ENCODE results near the gene MCM7. TPM values are rescaled to one million over a fixed set of nuclear protein-coding genes. Genes with fewer than 3 reads are reported as not detected.

MCM7 gene
- total RNA-seq, 1 donor from 2014 or later, result 101 TPM

GRCh38 chr7:100093498-100093897, 7.7 kb downstream of the MCM7 start:
- no peak overlapping the region for H3K4me3 ChIP-seq (ENCODE audit: low read depth, low read length)
- peaks cover 15% of the 10 kb centered on the region for H3K36me3 ChIP-seq (ENCODE audit: control insufficient read depth, insufficient read depth, low read length)
- no peaks in the 10 kb centered on the region for H3K27me3 ChIP-seq (ENCODE audit: control insufficient read depth, insufficient read depth, low read length)
- TF ChIP-seq, protein P1, sequence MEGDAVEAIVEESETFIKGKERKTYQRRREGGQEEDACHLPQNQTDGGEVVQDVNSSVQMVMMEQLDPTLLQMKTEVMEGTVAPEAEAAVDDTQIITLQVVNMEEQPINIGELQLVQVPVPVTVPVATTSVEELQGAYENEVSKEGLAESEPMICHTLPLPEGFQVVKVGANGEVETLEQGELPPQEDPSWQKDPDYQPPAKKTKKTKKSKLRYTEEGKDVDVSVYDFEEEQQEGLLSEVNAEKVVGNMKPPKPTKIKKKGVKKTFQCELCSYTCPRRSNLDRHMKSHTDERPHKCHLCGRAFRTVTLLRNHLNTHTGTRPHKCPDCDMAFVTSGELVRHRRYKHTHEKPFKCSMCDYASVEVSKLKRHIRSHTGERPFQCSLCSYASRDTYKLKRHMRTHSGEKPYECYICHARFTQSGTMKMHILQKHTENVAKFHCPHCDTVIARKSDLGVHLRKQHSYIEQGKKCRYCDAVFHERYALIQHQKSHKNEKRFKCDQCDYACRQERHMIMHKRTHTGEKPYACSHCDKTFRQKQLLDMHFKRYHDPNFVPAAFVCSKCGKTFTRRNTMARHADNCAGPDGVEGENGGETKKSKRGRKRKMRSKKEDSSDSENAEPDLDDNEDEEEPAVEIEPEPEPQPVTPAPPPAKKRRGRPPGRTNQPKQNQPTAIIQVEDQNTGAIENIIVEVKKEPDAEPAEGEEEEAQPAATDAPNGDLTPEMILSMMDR (IDR thresholded peaks at IDR 0.05; ENCODE audit: insufficient read depth, low read length, poor library complexity, severe bottlenecking), result no peak
- no peak for DNase-seq (ENCODE audit: low read depth)

- H3K27me3 ChIP-seq (ENCODE audit: control insufficient read depth, insufficient read depth, low read length), result no peaks in the 10 kb centered on the region
- H3K36me3 ChIP-seq (ENCODE audit: control insufficient read depth, insufficient read depth, low read length), result peaks cover 14% of the 10 kb centered on the region
- H3K4me3 ChIP-seq (ENCODE audit: low read depth, low read length), result no peak overlapping the region
- TF ChIP-seq, protein P1 (IDR thresholded peaks at IDR 0.05; ENCODE audit: insufficient read depth, low read length, poor library complexity, severe bottlenecking), result no peak
- DNase-seq (ENCODE audit: low read depth), result no peak
These were observed 8.1 kb downstream of the MCM7 start for GRCh38 chr7:100093054-100093453.

GRCh38 chr7:100091411-100092181, 9.6 kb downstream of the MCM7 start:
- TF ChIP-seq, protein P1 (IDR thresholded peaks at IDR 0.05; ENCODE audit: insufficient read depth, low read length, poor library complexity, severe bottlenecking), result no peak
- H3K27me3 ChIP-seq (ENCODE audit: control insufficient read depth, insufficient read depth, low read length), result no peaks in the 10 kb centered on the region
- H3K4me3 ChIP-seq (ENCODE audit: low read depth, low read length), result no peak overlapping the region
- no peak for DNase-seq (ENCODE audit: low read depth)
- H3K36me3 ChIP-seq (ENCODE audit: control insufficient read depth, insufficient read depth, low read length), result peaks cover 10% of the 10 kb centered on the region

- no peak for DNase-seq (ENCODE audit: low read depth)
- Histone ChIP-seq H3K27me3 (ENCODE audit: control insufficient read depth, insufficient read depth, low read length) (no peaks in the 10 kb centered on the region), H3K36me3 (ENCODE audit: control insufficient read depth, insufficient read depth, low read length) (peaks cover 10% of the 10 kb centered on the region), H3K4me3 (ENCODE audit: low read depth, low read length) (no peak overlapping the region)
- TF ChIP-seq, protein P1 (IDR thresholded peaks at IDR 0.05; ENCODE audit: insufficient read depth, low read length, poor library complexity, severe bottlenecking), result no peak
These were observed 10.4 kb downstream of the MCM7 start for GRCh38 chr7:100090527-100091410.

- peak overlapping the region; percentile 94 for H3K4me3 ChIP-seq (ENCODE audit: low read depth, low read length)
- no peaks in the 10 kb centered on the region for H3K27me3 ChIP-seq (ENCODE audit: control insufficient read depth, insufficient read depth, low read length)
- DNase-seq (ENCODE audit: low read depth), result no peak
- peaks cover 9% of the 10 kb centered on the region for H3K36me3 ChIP-seq (ENCODE audit: control insufficient read depth, insufficient read depth, low read length)
- TF ChIP-seq, protein P1 (IDR thresholded peaks at IDR 0.05; ENCODE audit: insufficient read depth, low read length, poor library complexity, severe bottlenecking), result no peak
These were observed 11.6 kb downstream of the MCM7 start for GRCh38 chr7:100089458-100090196.
